ENCODE results near the gene PRIMA1. TPM values are rescaled to one million over a fixed set of nuclear protein-coding genes. Genes with fewer than 3 reads are reported as not detected.

PRIMA1 gene
- total and polyA plus RNA-seq, 2 donors from 2014 or later: 1.0 to 1.7 TPM

GRCh38 chr14:93787465-93788292 is 606 bp downstream of the PRIMA1 start:
- peak in 4 of 5 donors; percentile 26 to 61 (median 33) for DNase-seq
- no peak overlapping the region for H3K27ac ChIP-seq (ENCODE audit: low read depth in 2 of 2, low read length in 2 of 2)
- no peaks in the 10 kb centered on the region for H3K9me3 ChIP-seq (ENCODE audit: control insufficient read depth in 2 of 3, insufficient read depth in 1 of 3, low read length in 3 of 3)
- no peak overlapping the region for H3K4me3 ChIP-seq (ENCODE audit: low read length in 3 of 3)
- FAIRE-seq: no peak
- no peak overlapping the region for H3K9ac ChIP-seq (ENCODE audit: low read length in 3 of 3)
- H3K4me1 ChIP-seq (ENCODE audit: control insufficient read depth in 2 of 3, insufficient read depth in 2 of 3, low read depth in 1 of 3, low read length in 3 of 3): no peaks in the 10 kb centered on the region
- no peak for TF ChIP-seq CTCF (IDR thresholded peaks at IDR 0.05; ENCODE audit: borderline replicate concordance, extremely low read depth, insufficient read depth)
- intact Hi-C loops (cut with DNase I): no loop called here
- H3K36me3 ChIP-seq (ENCODE audit: control insufficient read depth in 2 of 3, insufficient read depth in 3 of 3, low read length in 3 of 3): no peaks in the 10 kb centered on the region
- H3K27me3 ChIP-seq (ENCODE audit: control insufficient read depth, insufficient read depth, low read length): no peaks in the 10 kb centered on the region

GRCh38 chr14:93785423-93785822 is 2.9 kb downstream of the PRIMA1 start:
- H3K4me1 ChIP-seq (ENCODE audit: control insufficient read depth in 2 of 3, insufficient read depth in 2 of 3, low read depth in 1 of 3, low read length in 3 of 3): no peaks in the 10 kb centered on the region
- no peaks in the 10 kb centered on the region for H3K27me3 ChIP-seq (ENCODE audit: control insufficient read depth, insufficient read depth, low read length)
- no peaks in the 10 kb centered on the region for H3K36me3 ChIP-seq (ENCODE audit: control insufficient read depth in 2 of 3, insufficient read depth in 3 of 3, low read length in 3 of 3)
- intact Hi-C loops (cut with DNase I): no loop called here
- DNase-seq: peak in 1 of 5 donors; percentile 49
- no peak for TF ChIP-seq CTCF (IDR thresholded peaks at IDR 0.05; ENCODE audit: borderline replicate concordance, extremely low read depth, insufficient read depth)
- no peaks in the 10 kb centered on the region for H3K9me3 ChIP-seq (ENCODE audit: control insufficient read depth in 2 of 3, insufficient read depth in 1 of 3, low read length in 3 of 3)
- no peak overlapping the region for H3K9ac ChIP-seq (ENCODE audit: low read length in 3 of 3)
- FAIRE-seq: no peak
- no peak overlapping the region for H3K4me3 ChIP-seq (ENCODE audit: low read length in 3 of 3)
- no peak overlapping the region for H3K27ac ChIP-seq (ENCODE audit: low read depth in 2 of 2, low read length in 2 of 2)

- Histone ChIP-seq H3K4me1 (ENCODE audit: control insufficient read depth in 2 of 3, insufficient read depth in 2 of 3, low read depth in 1 of 3, low read length in 3 of 3) (no peaks in the 10 kb centered on the region), H3K4me3 (ENCODE audit: low read length in 3 of 3) (no peak overlapping the region), H3K36me3 (ENCODE audit: control insufficient read depth in 2 of 3, insufficient read depth in 3 of 3, low read length in 3 of 3) (no peaks in the 10 kb centered on the region), H3K9me3 (ENCODE audit: control insufficient read depth in 2 of 3, insufficient read depth in 1 of 3, low read length in 3 of 3) (no peaks in the 10 kb centered on the region), H3K9ac (ENCODE audit: low read length in 3 of 3) (no peak overlapping the region), H3K27me3 (ENCODE audit: control insufficient read depth, insufficient read depth, low read length) (no peaks in the 10 kb centered on the region), H3K27ac (ENCODE audit: low read depth in 2 of 2, low read length in 2 of 2) (no peak overlapping the region)
- FAIRE-seq (no peak), DNase-seq (peak in 1 of 5 donors; percentile 28)
- intact Hi-C loops (cut with DNase I): no loop called here
- TF ChIP-seq CTCF (IDR thresholded peaks at IDR 0.05; ENCODE audit: borderline replicate concordance, extremely low read depth, insufficient read depth): no peak
Observed at GRCh38 chr14:93784878-93785277, 3.4 kb downstream of the PRIMA1 start.
